Neural crest cell (in vitro differentiated cells): ENCODE data around the gene RALB. TPM values are rescaled to one million over a fixed set of nuclear protein-coding genes. Genes with fewer than 3 reads are reported as not detected.

Experiments used
- DNase-seq: peaks from one replicate; pipeline ENCODE4 v3.0.0; 2021; ENCODE audit warnings: low read depth, mixed read lengths, low spot score
- H3K27ac Mint-ChIP-seq: one replicate; pipeline ENCODE4 v1.8.0; 2021; ENCODE audit warnings: mild to moderate bottlenecking, mixed read lengths; ENCODE audit not compliant: unreplicated experiment
- H3K27me3 Mint-ChIP-seq: 2 replicates; pipeline ENCODE4 v1.8.0; 2021; ENCODE audit warnings: low read depth, mild to moderate bottlenecking, mixed read lengths
- H3K36me3 Mint-ChIP-seq: 2 replicates; pipeline ENCODE4 v1.8.0; 2021; ENCODE audit warnings: low read depth, mild to moderate bottlenecking, mixed read lengths
- H3K4me1 Mint-ChIP-seq: 2 replicates; pipeline ENCODE4 v1.8.0; 2021; ENCODE audit warnings: mixed read lengths
- H3K4me3 Mint-ChIP-seq: one replicate; pipeline ENCODE4 v1.8.0; 2021; ENCODE audit warnings: mild to moderate bottlenecking, mixed read lengths
- H3K9me3 Mint-ChIP-seq: 2 replicates; pipeline ENCODE4 v1.8.0; 2021; ENCODE audit warnings: mixed read lengths
- total RNA-seq: library from RNA; stranded (reverse); gene quantifications from 2 replicates; pipeline ENCODE4 v1.2.1, GENCODE V29; 2021
- TF ChIP-seq, protein P1 (sequence below): fragments of 200-600 bp; sonication (generic); conservative IDR thresholded peaks from 2 replicates; pipeline ENCODE4 v1.5.0; 2021; ENCODE audit warnings: antibody characterized with exemption, mild to moderate bottlenecking

Gene RALB
- total RNA-seq, 1 donor from 2014 or later = 29.3 TPM

DNA sequence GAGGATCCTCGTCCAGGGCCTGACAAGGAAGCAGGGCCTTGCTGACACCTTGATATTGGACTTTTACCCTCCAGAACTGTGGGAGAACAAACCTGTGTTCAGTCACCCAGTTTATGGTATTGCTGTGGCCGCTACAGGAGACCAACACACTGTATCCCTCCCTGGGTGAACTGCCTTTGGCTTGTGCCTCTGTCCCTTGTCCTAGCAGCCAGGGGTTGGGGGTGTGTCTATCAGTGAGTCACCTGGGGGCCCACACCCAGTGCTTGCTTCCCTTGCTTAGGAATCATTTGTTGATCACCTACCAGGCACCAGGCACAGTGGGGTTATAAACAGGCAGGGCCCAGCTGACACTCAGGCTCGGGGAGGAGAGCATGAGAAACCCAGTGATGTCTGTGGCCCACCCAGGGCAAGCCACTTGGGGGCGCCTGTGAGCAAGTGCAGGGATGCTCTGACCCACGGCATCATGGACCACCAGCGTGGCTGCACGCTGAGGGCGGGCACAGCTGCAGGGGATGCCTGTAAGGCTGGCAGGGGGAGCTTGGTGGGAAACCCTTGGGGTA lies 46.5 kb upstream of the RALB start:
- peak; percentile 55 for DNase-seq
- Mint-ChIP-seq H3K36me3 (no peaks in the 10 kb centered on the region), H3K27ac (no peak overlapping the region), H3K27me3 (no peaks in the 10 kb centered on the region), H3K9me3 (no peaks in the 10 kb centered on the region), H3K4me3 (no peak overlapping the region), H3K4me1 (no peaks in the 10 kb centered on the region)
- TF ChIP-seq, protein P1, sequence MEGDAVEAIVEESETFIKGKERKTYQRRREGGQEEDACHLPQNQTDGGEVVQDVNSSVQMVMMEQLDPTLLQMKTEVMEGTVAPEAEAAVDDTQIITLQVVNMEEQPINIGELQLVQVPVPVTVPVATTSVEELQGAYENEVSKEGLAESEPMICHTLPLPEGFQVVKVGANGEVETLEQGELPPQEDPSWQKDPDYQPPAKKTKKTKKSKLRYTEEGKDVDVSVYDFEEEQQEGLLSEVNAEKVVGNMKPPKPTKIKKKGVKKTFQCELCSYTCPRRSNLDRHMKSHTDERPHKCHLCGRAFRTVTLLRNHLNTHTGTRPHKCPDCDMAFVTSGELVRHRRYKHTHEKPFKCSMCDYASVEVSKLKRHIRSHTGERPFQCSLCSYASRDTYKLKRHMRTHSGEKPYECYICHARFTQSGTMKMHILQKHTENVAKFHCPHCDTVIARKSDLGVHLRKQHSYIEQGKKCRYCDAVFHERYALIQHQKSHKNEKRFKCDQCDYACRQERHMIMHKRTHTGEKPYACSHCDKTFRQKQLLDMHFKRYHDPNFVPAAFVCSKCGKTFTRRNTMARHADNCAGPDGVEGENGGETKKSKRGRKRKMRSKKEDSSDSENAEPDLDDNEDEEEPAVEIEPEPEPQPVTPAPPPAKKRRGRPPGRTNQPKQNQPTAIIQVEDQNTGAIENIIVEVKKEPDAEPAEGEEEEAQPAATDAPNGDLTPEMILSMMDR = peak; percentile 56

DNA sequence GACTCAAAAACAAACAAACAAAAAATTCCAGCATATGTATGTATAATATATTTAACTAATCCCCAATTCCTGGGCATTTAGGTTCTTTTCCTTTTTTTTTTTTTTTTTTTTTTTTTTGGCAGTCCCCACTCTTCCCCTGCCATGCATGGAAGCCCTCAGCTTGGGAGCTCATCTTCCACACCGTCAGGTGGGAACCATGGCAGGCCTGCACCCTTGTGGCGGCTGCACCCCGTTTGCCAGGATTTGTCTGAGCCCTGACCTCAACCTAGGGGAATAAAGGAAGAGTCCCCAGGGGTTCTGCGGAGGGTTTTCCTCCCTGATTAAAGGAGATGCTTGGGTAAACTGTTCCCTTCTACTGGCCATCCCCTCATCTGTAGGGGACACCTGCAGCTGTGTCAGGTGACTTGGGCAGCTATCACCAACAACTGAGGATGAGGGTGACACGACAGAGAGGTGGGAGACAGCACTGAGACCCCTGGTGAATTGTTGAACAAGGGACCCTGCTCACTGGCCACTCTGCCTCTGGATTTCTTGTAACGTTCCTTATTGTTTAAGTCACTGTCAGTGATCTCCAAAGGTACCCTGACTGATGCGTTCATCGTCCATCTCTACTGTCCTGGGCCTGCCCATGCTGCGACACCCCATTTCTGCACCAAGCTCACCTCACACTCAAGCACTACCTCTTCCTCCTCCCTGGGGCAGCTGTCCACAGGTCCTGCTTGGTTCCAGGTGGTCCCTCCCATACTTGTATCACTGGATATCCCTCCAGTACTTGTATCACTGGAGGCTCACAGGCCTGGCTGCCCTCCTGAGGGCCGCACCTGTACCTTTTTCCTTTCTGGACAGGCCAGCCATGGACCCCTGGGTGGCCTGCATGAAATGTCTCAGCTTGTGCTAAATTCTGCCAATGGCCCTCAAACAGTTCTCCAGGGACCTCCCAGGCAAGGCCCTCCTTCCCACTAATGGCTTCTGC lies 44.0 kb upstream of the RALB start:
- Mint-ChIP-seq H3K27ac (peak overlapping the region; percentile 24), H3K9me3 (no peaks in the 10 kb centered on the region)
- TF ChIP-seq, protein P1 = no peak

DNA sequence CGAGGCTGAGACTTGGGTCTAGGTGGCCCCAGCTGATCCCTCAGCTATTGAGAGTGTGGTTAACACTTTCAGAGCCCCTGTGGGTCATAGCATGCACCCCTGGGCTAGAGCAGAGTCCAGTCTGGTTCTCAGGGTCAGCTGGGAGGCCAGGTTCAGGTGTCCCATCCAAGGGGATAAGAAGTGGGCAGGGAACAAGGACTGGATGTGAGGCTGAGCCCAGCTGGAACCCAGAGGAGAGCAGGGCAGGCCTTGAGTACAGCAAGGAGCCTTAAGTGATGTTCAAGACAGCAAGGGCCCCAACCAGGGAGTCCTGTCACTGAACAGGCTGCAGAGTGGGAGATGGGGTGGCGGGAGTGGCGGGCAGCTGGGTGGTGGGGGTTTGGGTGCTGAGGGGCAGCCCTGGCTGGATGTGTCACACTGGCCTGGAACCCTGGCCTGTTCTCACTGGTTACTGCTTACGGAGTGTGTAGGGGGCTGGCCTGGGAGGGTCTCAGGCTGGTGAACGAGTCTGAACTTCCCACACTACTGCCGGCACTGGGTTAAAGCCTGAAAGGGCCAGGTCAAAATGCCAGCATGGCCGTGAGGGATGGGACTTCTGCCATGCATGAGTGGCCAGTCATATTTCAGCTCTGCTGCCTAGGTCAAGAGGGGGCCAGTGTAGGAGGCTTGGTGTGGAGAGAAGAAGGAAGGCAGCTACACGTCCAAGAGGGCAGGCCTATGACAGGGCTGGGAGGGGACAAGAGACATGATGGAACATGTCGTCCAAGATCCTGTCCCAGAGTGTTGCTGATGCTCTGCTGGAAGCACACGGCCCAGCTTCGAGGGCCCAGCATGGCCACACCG lies 43.0 kb upstream of the RALB start:
- DNase-seq = no peak
- no peaks in the 10 kb centered on the region for H3K36me3 Mint-ChIP-seq
- no peak overlapping the region for H3K27ac Mint-ChIP-seq
- H3K9me3 Mint-ChIP-seq = no peaks in the 10 kb centered on the region
- no peaks in the 10 kb centered on the region for H3K4me1 Mint-ChIP-seq
- no peak overlapping the region for H3K4me3 Mint-ChIP-seq
- TF ChIP-seq, protein P1 = no peak
- H3K27me3 Mint-ChIP-seq = no peaks in the 10 kb centered on the region

More for the DNA sequence above, 44.0 kb upstream of the RALB start:
- H3K27me3 Mint-ChIP-seq = no peaks in the 10 kb centered on the region
- no peaks in the 10 kb centered on the region for H3K36me3 Mint-ChIP-seq
- DNase-seq = no peak
- H3K4me3 Mint-ChIP-seq = no peak overlapping the region
- H3K4me1 Mint-ChIP-seq = no peaks in the 10 kb centered on the region

DNA sequence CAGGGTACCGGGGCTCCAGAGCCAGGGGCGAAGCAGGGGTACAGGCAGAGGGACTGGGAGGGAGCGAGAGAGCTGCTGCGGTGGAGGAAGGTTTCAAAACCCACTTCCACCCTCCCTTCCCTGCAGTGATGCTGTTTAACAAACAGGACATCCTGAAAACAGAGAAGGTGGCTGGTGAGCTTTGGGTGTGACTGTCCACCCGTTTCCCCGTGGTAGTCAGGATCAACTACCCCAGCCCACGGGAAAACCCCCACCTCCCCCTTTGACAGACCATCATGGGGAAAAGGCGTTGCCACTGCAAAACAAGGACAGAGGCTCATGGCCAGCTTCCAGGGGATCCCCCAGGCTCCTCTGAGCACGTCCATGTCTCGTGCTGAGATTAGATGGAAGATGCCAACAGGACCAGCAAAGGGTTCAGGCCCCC lies 42.4 kb upstream of the RALB start:
- no peaks in the 10 kb centered on the region for H3K4me1 Mint-ChIP-seq
- H3K9me3 Mint-ChIP-seq = no peaks in the 10 kb centered on the region
- TF ChIP-seq, protein P1 = no peak
- H3K36me3 Mint-ChIP-seq = no peaks in the 10 kb centered on the region
- no peak for DNase-seq
- H3K27me3 Mint-ChIP-seq = no peaks in the 10 kb centered on the region
- no peak overlapping the region for H3K27ac Mint-ChIP-seq
- H3K4me3 Mint-ChIP-seq = no peak overlapping the region

DNA sequence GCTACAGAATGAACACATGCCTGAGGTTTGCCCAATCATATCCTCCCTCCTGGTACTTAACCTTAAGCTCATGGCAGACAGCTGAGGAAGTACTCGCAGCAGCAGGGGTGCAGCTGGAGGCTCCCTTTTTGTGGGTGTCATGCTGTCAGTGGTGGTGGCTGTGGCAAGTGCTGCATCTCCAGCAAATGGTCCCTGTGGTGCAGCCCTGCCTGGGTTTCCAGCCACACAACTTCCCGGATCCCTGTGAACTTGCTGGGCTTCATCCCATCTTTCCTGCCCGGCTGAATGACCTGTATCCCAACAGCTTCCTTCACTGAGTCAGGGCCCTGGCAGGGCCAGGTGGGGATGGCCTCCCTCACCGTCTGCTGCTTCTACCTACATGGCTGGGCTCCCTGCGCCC lies 34.5 kb upstream of the RALB start:
- H3K9me3 Mint-ChIP-seq = peaks cover 8% of the 10 kb centered on the region

More for the DNA sequence above, 34.5 kb upstream of the RALB start:
- Mint-ChIP-seq H3K27me3 (peaks cover 2% of the 10 kb centered on the region), H3K36me3 (peaks cover 37% of the 10 kb centered on the region), H3K4me3 (no peak overlapping the region), H3K27ac (no peak overlapping the region), H3K4me1 (peaks cover 18% of the 10 kb centered on the region)
- no peak for DNase-seq
- TF ChIP-seq, protein P1 = no peak
